A549 (cell line): ENCODE measurements around the gene UNC13B. TPM values are rescaled to one million over a fixed set of nuclear protein-coding genes. Genes with fewer than 3 reads are reported as not detected.

Source experiments
- ATAC-seq, 2 experiments: fragments of 200-7000 bp in 1 of 2; fragments of >200 bp in 1 of 2; cut with Nextera tagmentation in 1 of 2; cut with Tn5 transposase in 1 of 2; 3 replicates each; pipeline versions ENCODE4 v1.8.0 to v1.9.1; 2018 to 2020; ENCODE audit warnings: mild to moderate bottlenecking in 1 of 2, moderate library complexity in 1 of 2
- CTCF ChIA-PET: fragments of 300-600 bp; sonication (Branson Sonifier 250); formaldehyde crosslinking; extraction: SDS; loops from one replicate; lab custom pipeline; 2021; ENCODE audit warnings: antibody characterized with exemption, inconsistent platforms; lab: Yijun Ruan, JAX
- POLR2A ChIA-PET: fragments of 350-600 bp; formaldehyde crosslinking; extraction: SDS; loops from one replicate; lab custom pipeline; 2021; ENCODE audit warnings: antibody characterized with exemption, inconsistent platforms; lab: Yijun Ruan, JAX
- DNase-seq, 2 experiments: peaks; one replicate each; pipeline versions ENCODE4 v3.0.0 to v3.0.0-alpha.2; 2011 to 2016; ENCODE audit warnings: low read depth in 1 of 2, low spot score in 1 of 2
- FAIRE-seq: peaks from 2 replicates; lab custom pipeline; 2011; peaks lifted over from hg19 to GRCh38; lab: Jason Lieb, UNC
- H3K27ac ChIP-seq, 2 experiments: fragments of >200 bp; sonication (Bioruptor Twin); formaldehyde crosslinking; 3 replicates each; pipeline ENCODE4 v1.5.1; 2016 to 2017
- H3K4me1 ChIP-seq: fragments of >200 bp; sonication (Bioruptor Twin); formaldehyde crosslinking; 3 replicates; pipeline ENCODE4 v1.6.1; 2016
- H3K4me2 ChIP-seq: fragments of >200 bp; sonication (Bioruptor Twin); formaldehyde crosslinking; 3 replicates; pipeline ENCODE4 v1.6.1; 2016
- H3K4me3 ChIP-seq: fragments of >200 bp; sonication (Bioruptor Twin); formaldehyde crosslinking; 3 replicates; pipeline ENCODE4 v1.5.1; 2016
- H3K9me3 ChIP-seq: fragments of >200 bp; sonication (Bioruptor Twin); formaldehyde crosslinking; 3 replicates; pipeline ENCODE4 v1.6.1; 2016
- BHLHE40 ChIP-seq: IDR thresholded peaks from 2 replicates; pipeline ENCODE4 v1.6.1; 2012; ENCODE audit warnings: low read depth, low read length, inconsistent platforms
- CBX8 ChIP-seq: fragments of 200-600 bp; sonication (generic); IDR thresholded peaks from 2 replicates; pipeline ENCODE4 v1.6.1; 2016
- CHD4 ChIP-seq: fragments of 200-600 bp; sonication (generic); IDR thresholded peaks from 2 replicates; pipeline ENCODE4 v1.6.1; 2016; ENCODE audit warnings: antibody characterized with exemption, mild to moderate bottlenecking, borderline replicate concordance
- EHF ChIP-seq: fragments of 250-450 bp; sonication (Bioruptor Pico); IDR thresholded peaks from 2 replicates; pipeline ENCODE4 v1.5.0; 2020; ENCODE audit warnings: mild to moderate bottlenecking
- EHMT2 ChIP-seq: fragments of 200-600 bp; sonication (generic); IDR thresholded peaks from 2 replicates; pipeline ENCODE4 v1.6.1; 2016; ENCODE audit warnings: antibody characterized with exemption, low read depth, mild to moderate bottlenecking, moderate library complexity
- EP300 ChIP-seq, 2 experiments: fragments of >200 bp; sonication (Bioruptor Twin); formaldehyde crosslinking; IDR thresholded peaks; 2 replicates in 1 of 2; 3 replicates in 1 of 2; pipeline ENCODE4 v1.6.1; 2016 to 2017
- ESRRA ChIP-seq: fragments of 150-350 bp; IDR thresholded peaks from 2 replicates; pipeline ENCODE4 v1.6.1; 2014; ENCODE audit warnings: mild to moderate bottlenecking, low read length, borderline replicate concordance
- FOSB ChIP-seq: fragments of 250-450 bp; sonication (Bioruptor Pico); IDR thresholded peaks from 2 replicates; pipeline ENCODE4 v1.5.0; 2020; ENCODE audit warnings: mild to moderate bottlenecking, moderate library complexity
- GATA3 ChIP-seq: IDR thresholded peaks from 2 replicates; pipeline ENCODE4 v1.6.1; 2012; ENCODE audit warnings: borderline replicate concordance
- HDAC2 ChIP-seq: fragments of 200-600 bp; sonication (generic); IDR thresholded peaks from 2 replicates; pipeline ENCODE4 v1.6.1; 2016
- HOXA7 ChIP-seq: fragments of 250-450 bp; sonication (Bioruptor Pico); IDR thresholded peaks from 2 replicates; pipeline ENCODE4 v1.5.0; 2020; ENCODE audit warnings: mild to moderate bottlenecking, moderate library complexity
- JUN ChIP-seq, 2 experiments: fragments of >200 bp; sonication (Bioruptor Twin); formaldehyde crosslinking; IDR thresholded peaks; 2 replicates in 1 of 2; 3 replicates in 1 of 2; pipeline ENCODE4 v1.6.1; 2016 to 2017
- JUNB ChIP-seq: fragments of >200 bp; sonication (Bioruptor Twin); formaldehyde crosslinking; IDR thresholded peaks from 2 replicates; pipeline ENCODE4 v1.6.1; 2016
- KDM5A ChIP-seq: fragments of 200-600 bp; sonication (generic); IDR thresholded peaks from 2 replicates; pipeline ENCODE4 v1.6.1; 2016; ENCODE audit warnings: antibody characterized with exemption, mild to moderate bottlenecking
- MAFK ChIP-seq: fragments of 450-650 bp; IDR thresholded peaks from 2 replicates; pipeline ENCODE4 v1.6.1; 2014; ENCODE audit not compliant: partially characterized antibody
- MYC ChIP-seq: IDR thresholded peaks from 2 replicates; pipeline ENCODE4 v1.6.1; 2012; ENCODE audit warnings: mild to moderate bottlenecking, inconsistent platforms, low read length, improper control_type of control experiment, borderline replicate concordance
- NFE2L2 ChIP-seq: fragments of 150-350 bp; conservative IDR thresholded peaks from 2 replicates; pipeline ENCODE4 v1.6.1; 2014; ENCODE audit warnings: low read length
- PHF8 ChIP-seq: fragments of 200-600 bp; sonication (generic); IDR thresholded peaks from 2 replicates; pipeline ENCODE4 v1.6.1; 2016; ENCODE audit warnings: low read depth, mild to moderate bottlenecking, antibody characterized with exemption, moderate library complexity, borderline replicate concordance
- POLR2A ChIP-seq: IDR thresholded peaks from 2 replicates; pipeline ENCODE4 v1.6.1; 2012; ENCODE audit warnings: mild to moderate bottlenecking, low read length
- RAD21 ChIP-seq, 2 experiments: fragments of >200 bp in 1 of 2; sonication (Bioruptor Twin) in 1 of 2; formaldehyde crosslinking in 1 of 2; IDR thresholded peaks in 1 of 2; conservative IDR thresholded peaks in 1 of 2; 2 replicates in 1 of 2; 3 replicates in 1 of 2; pipeline ENCODE4 v1.6.1; 2012 to 2018; ENCODE audit warnings: inconsistent platforms in 1 of 2
- RCOR1 ChIP-seq: fragments of 150-350 bp; IDR thresholded peaks from 2 replicates; pipeline ENCODE4 v1.6.1; 2014; ENCODE audit warnings: antibody characterized with exemption, low read length, low read depth
- RFX5 ChIP-seq: fragments of 450-650 bp; IDR thresholded peaks from 2 replicates; pipeline ENCODE4 v1.7.1; 2014; ENCODE audit warnings: antibody characterized with exemption, mild to moderate bottlenecking, moderate library complexity
- SMC3 ChIP-seq: fragments of >200 bp; sonication (Bioruptor Twin); formaldehyde crosslinking; IDR thresholded peaks from 3 replicates; pipeline ENCODE4 v1.6.1; 2018; ENCODE audit warnings: inconsistent platforms
- SREBF2 ChIP-seq: fragments of 450-650 bp; IDR thresholded peaks from 2 replicates; pipeline ENCODE4 v1.6.1; 2014; ENCODE audit warnings: mild to moderate bottlenecking, moderate library complexity
- TFCP2L1 ChIP-seq: fragments of 250-450 bp; sonication (Bioruptor Pico); IDR thresholded peaks from 2 replicates; pipeline ENCODE4 v1.5.0; 2021; ENCODE audit warnings: mild to moderate bottlenecking
- ZC3H11A ChIP-seq: fragments of 450-650 bp; IDR thresholded peaks from 2 replicates; pipeline ENCODE4 v1.6.1; 2014; ENCODE audit warnings: antibody characterized with exemption, mild to moderate bottlenecking
- ZFP36 ChIP-seq: fragments of 450-650 bp; IDR thresholded peaks from 2 replicates; pipeline ENCODE4 v1.6.1; 2014; ENCODE audit warnings: borderline replicate concordance; ENCODE audit not compliant: partially characterized antibody
- ZNF302 ChIP-seq: fragments of 250-450 bp; sonication (Bioruptor Pico); IDR thresholded peaks from 2 replicates; pipeline ENCODE4 v1.9.0; 2021; ENCODE audit warnings: inconsistent platforms, mild to moderate bottlenecking, moderate library complexity
- ZSCAN20 ChIP-seq: fragments of 250-450 bp; sonication (Bioruptor Pico); IDR thresholded peaks from 2 replicates; pipeline ENCODE4 v1.8.0; 2022; ENCODE audit warnings: mild to moderate bottlenecking, moderate library complexity
- WGBS: methylation state at CpG from one replicate; pipeline ENCODE4 v1.1.6; 2017; ENCODE audit errors: missing lambda C conversion rate; 5-methylcytosine and 5-hydroxymethylcytosine counted together
- polyA plus RNA-seq, 4 experiments: library from polyadenylated mRNA; depleted of rRNA in 3 of 4; stranded (reverse); fragments of >200 nt; fragmentation: RNase III in 1 of 4; extraction: RNeasy Plus Mini Kit Qiagen cat#74134 plus additional on column Dnase treatment in 1 of 4; gene quantifications; 2 replicates in 3 of 4; 3 replicates in 1 of 4; pipeline ENCODE4 v1.2.3, GENCODE V29; 2011 to 2017
- TF ChIP-seq, protein P1 (sequence below): fragments of >200 bp; sonication (Bioruptor Twin); formaldehyde crosslinking; IDR thresholded peaks from 3 replicates; pipeline ENCODE4 v1.6.1; 2016
- TF ChIP-seq, protein P2 (sequence below): IDR thresholded peaks from 2 replicates; pipeline ENCODE4 v1.6.1; 2012
- TF ChIP-seq, protein P3 (sequence below): fragments of >200 bp; sonication (Bioruptor Twin); formaldehyde crosslinking; IDR thresholded peaks from 3 replicates; pipeline ENCODE4 v1.5.1; 2016

UNC13B gene
- polyA plus RNA-seq, 2 of the 4 experiments (the other 2 are of a cell fraction), result 9.9 to 17.8 TPM

DNA sequence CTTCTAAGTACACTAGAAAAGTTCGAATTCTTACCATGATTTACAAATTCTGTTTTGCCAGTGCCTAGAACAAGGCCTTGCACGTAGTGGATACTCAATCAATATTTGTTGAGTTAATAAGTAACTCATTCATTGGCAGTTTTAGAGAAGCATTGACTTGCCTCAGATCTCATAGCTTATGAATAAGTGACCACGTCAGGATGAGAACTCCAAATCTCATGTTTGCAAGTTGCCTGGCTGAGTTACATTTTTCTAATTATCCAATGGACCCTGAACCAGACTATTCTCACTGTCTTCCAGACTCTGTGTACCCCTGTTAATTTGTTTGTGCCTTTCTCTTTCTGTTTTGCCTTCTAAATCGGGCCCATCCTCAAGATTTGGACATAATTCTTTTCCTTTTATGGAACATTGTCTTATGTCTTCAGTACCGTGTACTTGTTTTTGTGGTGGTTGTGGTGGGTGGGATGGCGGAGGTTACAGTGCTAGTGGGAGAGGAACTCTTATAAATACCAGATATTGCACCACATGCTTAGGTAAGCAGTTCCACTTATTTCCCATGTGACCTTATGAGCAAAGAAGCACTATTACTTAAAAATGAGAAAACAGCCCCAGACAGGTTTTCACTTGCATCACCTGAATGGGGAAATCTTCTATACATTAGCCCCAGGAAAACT is 96.3 kb downstream of the UNC13B start:
- Histone ChIP-seq H3K4me1 (no peaks in the 10 kb centered on the region), H3K27ac (no peak overlapping the region), H3K4me3 (no peak overlapping the region), H3K9me3 (no peaks in the 10 kb centered on the region), H3K4me2 (no peak overlapping the region)
- no peak for TF ChIP-seq TFCP2L1 (CRISPR knock-in tag)
- no peak for TF ChIP-seq SREBF2
- no peak for TF ChIP-seq JUNB
- TF ChIP-seq NFE2L2, result no peak
- no peak for TF ChIP-seq EHF (CRISPR knock-in tag)
- no peak for TF ChIP-seq MYC
- TF ChIP-seq RCOR1, result no peak
- no peak for TF ChIP-seq EHMT2
- TF ChIP-seq CBX8, result no peak
- TF ChIP-seq CHD4, result no peak
- no peak for TF ChIP-seq POLR2A
- no peak for TF ChIP-seq FOSB
- TF ChIP-seq ESRRA, result no peak
- TF ChIP-seq ZFP36, result no peak
- TF ChIP-seq ZC3H11A, result no peak
- no peak for TF ChIP-seq JUN (IDR thresholded peaks at IDR 0.05)
- no peak for TF ChIP-seq RAD21 (conservative IDR thresholded peaks at IDR 0.05 in 1 of 2, IDR thresholded peaks at IDR 0.05 in 1 of 2)
- TF ChIP-seq HOXA7 (CRISPR knock-in tag), result no peak
- no peak for TF ChIP-seq HDAC2
- TF ChIP-seq EP300 (IDR thresholded peaks at IDR 0.05), result no peak
- FAIRE-seq (no peak), DNase-seq (no peak), ATAC-seq (no peak)
- ChIA-PET POLR2A (no interaction called here), CTCF (interaction anchor here (0.6 to 4.7 kb wide), 11 partner anchors 10 to 359 kb away, joined by 3 to 38 read pairs (median 5); partner anchors contain the start of genes ATOSB and UNC13B)
- WGBS, result 60% methylated on average over 6 of the region's 6 CpGs

DNA sequence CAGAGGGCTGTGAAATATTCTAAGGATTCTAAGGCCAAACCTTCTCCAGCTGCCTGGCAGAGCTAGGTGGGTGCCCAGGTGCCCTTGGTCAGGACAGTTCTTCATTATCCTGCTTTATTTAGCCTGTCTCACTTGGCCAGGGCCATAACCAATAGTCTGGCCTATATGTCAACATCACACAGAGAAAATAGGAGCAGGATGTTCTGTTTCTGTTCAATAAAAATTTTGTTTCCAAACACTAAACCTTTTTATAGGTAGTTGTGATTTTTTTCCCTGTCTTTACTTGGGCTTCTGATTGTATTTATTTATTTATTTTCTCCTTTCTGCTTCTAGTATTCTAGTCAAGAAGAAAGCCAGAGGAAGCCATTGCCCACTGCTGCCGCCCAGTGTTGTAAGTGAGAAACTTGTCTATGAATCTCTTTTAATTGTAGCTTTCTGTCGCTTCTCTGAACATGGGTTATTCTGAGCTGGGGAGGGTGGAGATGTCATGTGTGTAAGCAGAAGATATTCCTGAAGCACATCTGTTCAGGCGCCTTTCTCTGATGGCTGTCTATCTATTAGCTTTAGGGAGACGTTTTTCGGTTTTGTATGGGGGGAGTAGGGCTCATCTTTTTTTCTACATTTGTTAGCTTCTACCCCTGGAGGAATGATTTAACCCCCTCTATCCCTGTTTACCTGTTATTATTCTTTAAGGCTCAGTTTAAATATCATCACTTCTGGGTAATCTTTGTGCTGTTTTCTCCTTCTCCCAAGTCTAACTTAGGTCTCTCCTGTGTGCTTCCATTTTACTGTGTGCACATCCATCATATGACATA is 97.1 kb downstream of the UNC13B start:
- 25% methylated on average over 5 of the region's 5 CpGs for WGBS
- TF ChIP-seq BHLHE40 (no peak), HOXA7 (CRISPR knock-in tag) (no peak), TFCP2L1 (CRISPR knock-in tag) (no peak), NFE2L2 (no peak), MAFK (no peak), ZC3H11A (no peak), SMC3 (peak; percentile 88), MYC (no peak), CHD4 (no peak), FOSB (no peak), PHF8 (no peak), RCOR1 (no peak), ZSCAN20 (CRISPR knock-in tag) (no peak), ZNF302 (CRISPR knock-in tag) (no peak), KDM5A (no peak), RFX5 (no peak), GATA3 (no peak), RAD21 (conservative IDR thresholded peaks at IDR 0.05 in 1 of 2, IDR thresholded peaks at IDR 0.05 in 1 of 2) (peak; percentile 76 to 77)
- TF ChIP-seq, protein P1, sequence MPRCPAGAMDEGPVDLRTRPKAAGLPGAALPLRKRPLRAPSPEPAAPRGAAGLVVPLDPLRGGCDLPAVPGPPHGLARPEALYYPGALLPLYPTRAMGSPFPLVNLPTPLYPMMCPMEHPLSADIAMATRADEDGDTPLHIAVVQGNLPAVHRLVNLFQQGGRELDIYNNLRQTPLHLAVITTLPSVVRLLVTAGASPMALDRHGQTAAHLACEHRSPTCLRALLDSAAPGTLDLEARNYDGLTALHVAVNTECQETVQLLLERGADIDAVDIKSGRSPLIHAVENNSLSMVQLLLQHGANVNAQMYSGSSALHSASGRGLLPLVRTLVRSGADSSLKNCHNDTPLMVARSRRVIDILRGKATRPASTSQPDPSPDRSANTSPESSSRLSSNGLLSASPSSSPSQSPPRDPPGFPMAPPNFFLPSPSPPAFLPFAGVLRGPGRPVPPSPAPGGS, result no peak
- TF ChIP-seq, protein P2, sequence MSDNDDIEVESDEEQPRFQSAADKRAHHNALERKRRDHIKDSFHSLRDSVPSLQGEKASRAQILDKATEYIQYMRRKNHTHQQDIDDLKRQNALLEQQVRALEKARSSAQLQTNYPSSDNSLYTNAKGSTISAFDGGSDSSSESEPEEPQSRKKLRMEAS, result no peak
- TF ChIP-seq, protein P3, sequence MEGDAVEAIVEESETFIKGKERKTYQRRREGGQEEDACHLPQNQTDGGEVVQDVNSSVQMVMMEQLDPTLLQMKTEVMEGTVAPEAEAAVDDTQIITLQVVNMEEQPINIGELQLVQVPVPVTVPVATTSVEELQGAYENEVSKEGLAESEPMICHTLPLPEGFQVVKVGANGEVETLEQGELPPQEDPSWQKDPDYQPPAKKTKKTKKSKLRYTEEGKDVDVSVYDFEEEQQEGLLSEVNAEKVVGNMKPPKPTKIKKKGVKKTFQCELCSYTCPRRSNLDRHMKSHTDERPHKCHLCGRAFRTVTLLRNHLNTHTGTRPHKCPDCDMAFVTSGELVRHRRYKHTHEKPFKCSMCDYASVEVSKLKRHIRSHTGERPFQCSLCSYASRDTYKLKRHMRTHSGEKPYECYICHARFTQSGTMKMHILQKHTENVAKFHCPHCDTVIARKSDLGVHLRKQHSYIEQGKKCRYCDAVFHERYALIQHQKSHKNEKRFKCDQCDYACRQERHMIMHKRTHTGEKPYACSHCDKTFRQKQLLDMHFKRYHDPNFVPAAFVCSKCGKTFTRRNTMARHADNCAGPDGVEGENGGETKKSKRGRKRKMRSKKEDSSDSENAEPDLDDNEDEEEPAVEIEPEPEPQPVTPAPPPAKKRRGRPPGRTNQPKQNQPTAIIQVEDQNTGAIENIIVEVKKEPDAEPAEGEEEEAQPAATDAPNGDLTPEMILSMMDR, result peak; percentile 73

More for the DNA sequence above, 97.1 kb downstream of the UNC13B start:
- H3K4me3 ChIP-seq, result no peak overlapping the region
- no peak overlapping the region for H3K27ac ChIP-seq
- no peaks in the 10 kb centered on the region for H3K4me1 ChIP-seq
- H3K4me2 ChIP-seq, result no peak overlapping the region
- peak; percentile 13 to 75 for DNase-seq
- no peak for FAIRE-seq
- ChIA-PET POLR2A (no interaction called here), CTCF (interaction anchor here (0.6 to 4.7 kb wide), 20 partner anchors 9 to 359 kb away, joined by 3 to 38 read pairs (median 4); partner anchors contain the start of genes ATOSB, STOML2 and UNC13B)
- no peaks in the 10 kb centered on the region for H3K9me3 ChIP-seq
- peak; percentile 68 to 84; a peak in 5 of 6 replicates for ATAC-seq
